Right lung (tissue), 5 donors: Measurements from ENCODE around the gene SLC66A3. TPM values are rescaled to one million over a fixed set of nuclear protein-coding genes. Genes with fewer than 3 reads are reported as not detected.

ENCODE experiments used
- DNase-seq, 2 donors: peaks; one replicate each; pipeline ENCODE4 v3.0.0-alpha.2; 2013
- polyA plus RNA-seq, 5 donors: library from polyadenylated mRNA; unstranded; fragments of 120-200 nt; gene quantifications; one replicate each; pipeline versions ENCODE4 v1.2.1 to v1.2.3, GENCODE V29; 2013; ENCODE audit warnings: inconsistent platforms in 1 of 5, low replicate concordance in 1 of 5; ENCODE audit not compliant: insufficient read length in 5 of 5, insufficient read depth in 1 of 5

Gene SLC66A3
- polyA plus RNA-seq, 5 donors: 23.0 to 34.7 (median 26.3) TPM

DNA sequence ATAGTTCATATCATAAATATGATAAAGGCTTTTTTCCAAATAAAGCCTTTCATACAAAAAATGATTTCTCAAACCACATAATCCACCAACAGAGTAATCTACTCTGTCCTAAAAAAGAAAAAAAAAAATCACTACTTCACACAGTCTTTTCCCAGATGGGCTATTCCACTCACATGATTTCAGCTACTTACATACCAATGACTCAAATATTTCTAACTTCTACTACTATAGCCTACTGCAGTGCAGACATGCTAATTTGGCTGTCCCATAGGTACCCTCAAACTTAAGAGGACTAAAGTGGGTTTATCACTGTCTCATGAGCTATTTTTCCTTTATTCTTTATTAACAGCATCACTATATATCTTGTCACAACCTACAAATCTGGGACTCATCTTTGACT lies 57.4 kb downstream of the SLC66A3 start:
- DNase-seq: no peak

DNA sequence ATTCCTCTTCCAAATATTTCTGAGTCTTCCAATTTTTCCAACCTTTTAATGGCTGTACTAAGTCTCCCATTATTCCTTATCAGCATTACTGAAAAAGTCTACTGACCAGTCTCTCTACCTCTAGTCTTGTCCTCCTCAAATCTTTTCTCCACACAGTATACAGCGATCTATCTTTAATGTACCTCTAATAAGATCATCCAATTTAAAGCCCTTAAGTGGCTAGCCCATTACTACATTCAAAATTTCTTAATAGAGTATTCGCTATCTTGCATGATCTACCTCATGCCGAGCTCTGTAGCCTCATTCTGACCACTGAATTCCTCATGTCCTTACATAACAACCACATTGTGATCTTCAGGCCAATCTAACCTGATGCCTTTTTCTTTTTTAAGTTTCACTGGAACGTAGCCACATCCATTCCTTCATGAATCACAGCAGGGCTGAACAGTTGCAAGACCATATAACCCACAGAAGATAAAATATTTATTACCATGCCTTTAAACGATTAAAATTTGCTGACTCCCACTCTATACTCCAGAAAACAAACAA lies 57.9 kb downstream of the SLC66A3 start:
- DNase-seq: no peak

DNA sequence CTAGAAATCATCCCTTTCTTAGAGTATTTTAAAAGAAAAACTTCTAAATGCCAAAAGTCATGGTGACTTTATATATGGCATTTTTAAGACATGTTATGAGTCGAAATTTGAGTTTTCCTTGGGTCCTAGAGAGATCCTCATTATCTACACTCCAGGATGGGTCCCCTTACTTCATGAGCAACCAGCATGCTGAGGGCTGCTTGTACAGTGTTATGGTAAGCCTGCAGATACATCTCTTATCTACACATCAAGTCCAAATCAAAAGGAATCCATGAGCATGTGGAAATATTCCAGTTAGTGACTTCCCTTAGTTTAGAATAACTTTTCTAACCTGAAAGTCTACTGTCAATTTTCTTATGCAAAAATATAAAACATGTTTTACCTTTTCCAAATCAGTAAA lies 58.7 kb downstream of the SLC66A3 start:
- no peak for DNase-seq

DNA sequence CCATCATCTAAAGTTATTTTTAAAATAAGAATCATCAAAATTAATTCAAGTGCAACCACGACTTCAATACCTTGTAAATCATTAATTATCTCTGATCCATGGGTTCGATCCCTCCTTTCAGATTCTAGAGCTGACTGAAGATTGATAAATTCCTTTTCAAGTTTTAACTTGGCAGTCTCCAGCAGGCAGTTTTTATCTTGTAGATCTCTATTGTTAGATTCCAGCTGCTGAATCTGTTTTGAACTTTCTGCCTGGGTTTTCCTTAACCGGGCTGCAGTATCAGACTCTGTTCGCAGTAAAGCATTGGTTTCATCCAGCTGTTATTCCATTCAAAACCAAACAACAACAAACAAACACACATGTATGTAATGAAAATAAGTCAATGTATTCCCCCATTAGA lies 59.5 kb downstream of the SLC66A3 start:
- DNase-seq: no peak

DNA sequence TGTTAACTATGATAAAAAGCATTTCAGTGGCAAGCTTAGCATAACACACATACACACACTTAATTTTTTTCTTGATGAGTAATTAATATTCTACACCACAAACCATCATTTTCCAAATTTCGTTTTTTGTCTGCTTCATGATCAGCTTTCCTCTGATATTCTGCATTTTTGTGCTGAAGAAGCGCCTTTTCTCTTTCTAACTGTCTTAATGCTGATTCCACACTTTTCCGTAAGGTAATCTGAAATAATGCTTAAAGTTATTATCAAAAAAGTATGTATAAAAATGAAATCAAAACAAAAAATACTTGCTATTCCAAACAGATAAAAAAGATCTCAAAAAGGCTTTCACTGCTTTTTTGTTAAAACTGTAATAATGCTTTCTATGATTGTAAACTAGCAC lies 60.1 kb downstream of the SLC66A3 start:
- no peak for DNase-seq

DNA sequence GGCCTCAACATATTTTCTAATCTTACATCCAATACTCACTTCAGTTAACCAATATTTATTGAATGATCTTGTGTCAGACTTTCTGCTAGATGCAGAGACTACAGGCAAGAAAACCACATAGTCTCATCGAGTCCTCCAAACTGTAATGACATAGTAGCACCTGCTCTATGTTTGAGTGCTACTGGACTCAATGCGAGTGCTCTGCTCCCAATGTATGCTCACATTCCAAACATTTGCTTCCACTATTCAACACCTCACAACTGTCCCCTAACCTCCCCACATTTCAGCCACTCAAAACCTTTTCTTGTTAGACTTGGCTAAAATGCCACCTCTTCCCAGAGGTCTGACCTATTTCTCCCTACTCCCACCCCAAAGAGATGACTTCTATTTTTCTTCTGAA lies 65.2 kb downstream of the SLC66A3 start:
- DNase-seq: no peak

DNA sequence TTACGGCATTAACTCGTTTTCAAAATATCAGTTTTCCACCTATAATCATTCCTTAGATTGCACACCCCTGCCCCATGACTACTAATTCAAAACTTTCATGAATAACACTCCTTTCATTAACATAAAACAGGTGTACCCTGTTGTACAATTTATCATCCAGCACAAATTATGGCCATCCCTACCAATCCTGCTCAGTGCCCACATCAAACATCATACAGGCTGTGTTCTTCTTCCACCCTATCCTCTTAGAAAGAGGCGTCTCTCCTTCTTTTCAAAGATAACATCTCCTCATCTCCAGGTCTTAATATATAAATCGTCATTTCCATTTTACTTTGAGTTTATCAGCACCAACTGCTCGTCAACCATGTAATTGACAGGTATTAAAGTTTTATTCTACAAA lies 67.6 kb downstream of the SLC66A3 start:
- DNase-seq: no peak

DNA sequence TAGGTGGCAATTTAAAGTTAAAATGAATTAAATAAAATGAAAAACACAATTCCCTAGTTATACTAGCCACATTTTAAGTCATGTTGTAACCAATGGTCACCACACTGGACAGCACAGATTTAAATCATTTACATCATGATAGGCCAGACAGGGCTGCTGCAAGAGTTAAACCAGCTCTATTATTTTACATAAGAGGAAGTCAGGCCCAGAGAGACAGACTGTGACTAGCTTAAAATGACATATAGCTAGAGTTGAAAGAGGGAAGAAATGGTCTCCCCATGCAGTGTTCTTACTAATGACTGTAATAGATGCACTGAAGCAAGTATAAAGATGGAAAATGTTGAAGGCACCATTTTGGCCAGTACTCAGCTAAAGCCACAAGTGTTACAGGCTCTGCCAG lies 69.6 kb downstream of the SLC66A3 start:
- DNase-seq: no peak

DNA sequence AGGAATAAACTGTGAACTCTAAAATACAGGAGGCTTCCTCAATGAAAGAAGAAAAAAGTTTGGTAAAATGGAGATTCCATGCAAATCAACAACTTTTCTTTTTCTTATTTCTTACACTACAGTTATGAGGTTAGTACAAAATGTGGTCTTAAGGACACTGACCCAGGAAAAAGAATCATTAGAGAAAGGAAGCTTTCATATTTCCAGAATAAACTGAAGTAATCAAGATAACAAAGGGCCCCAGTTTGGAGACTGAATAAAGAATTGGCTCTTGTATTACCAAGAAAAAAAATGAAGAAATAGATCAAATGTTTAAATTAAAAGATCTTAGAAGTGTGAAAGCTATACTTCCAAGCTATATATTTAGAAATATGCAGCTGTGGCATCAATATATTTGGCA lies 72.3 kb downstream of the SLC66A3 start:
- no peak for DNase-seq

Other genes starting within 250 kb of the SLC66A3 start
- 1 to 10 TPM; 1.0 to 2.9 (median 1.3) TPM for gene KCNF1, start 243.5 kb upstream of the SLC66A3 start, polyA plus RNA-seq
- gene ROCK2, start 189.2 kb downstream of the SLC66A3 start, polyA plus RNA-seq: 10 to 100 TPM; 33.1 to 65.9 (median 58.7) TPM